Measurements from ENCODE around the gene LUC7L3.

The LUC7L3 gene

DNA sequence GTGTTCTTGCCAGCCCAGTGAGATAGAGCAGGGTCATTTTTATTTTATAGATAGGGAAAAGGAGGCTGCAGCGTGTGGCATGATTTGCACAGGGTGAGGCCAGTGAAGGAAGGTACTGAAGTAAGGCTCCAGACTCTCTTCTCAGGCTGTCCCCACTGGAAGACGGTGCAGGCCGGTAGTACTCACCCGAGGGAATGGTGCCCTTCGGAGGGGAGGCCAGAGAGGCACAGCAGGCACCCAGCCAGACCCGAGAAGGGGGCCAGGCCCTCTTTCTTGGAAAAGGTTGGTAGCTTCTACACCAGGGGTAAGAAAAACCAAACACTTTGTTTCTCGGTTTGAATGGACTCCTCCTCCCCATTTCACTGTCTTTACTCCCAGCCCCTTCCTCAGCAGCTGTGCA is 47.6 kb downstream of the LUC7L3 start:
- Histone ChIP-seq H3K4me2 (ENCODE audit: low read depth, low read length, poor library complexity, severe bottlenecking) (no peak overlapping the region), H3F3A (ENCODE audit: insufficient read depth) (no peaks in the 10 kb centered on the region), H3K27ac (ENCODE audit: low read depth, low read length) (no peak overlapping the region), H2AFZ (ENCODE audit: low read depth, low read length, severe bottlenecking) (no peak overlapping the region), H3K79me2 (ENCODE audit: insufficient read depth, low read length) (no peaks in the 10 kb centered on the region), H3K36me3 (ENCODE audit: low read length) (no peaks in the 10 kb centered on the region), H4K20me1 (ENCODE audit: low read depth, low read length) (no peaks in the 10 kb centered on the region), H3K4me3 (ENCODE audit: insufficient read depth, low read length, poor library complexity, severe bottlenecking) (no peak overlapping the region), H3K9ac (ENCODE audit: low read length) (no peak overlapping the region), H3K9me3 (ENCODE audit: insufficient read depth, low read length) (no peaks in the 10 kb centered on the region), H3K9me2 (replicated peaks; ENCODE audit: insufficient read depth, low read length) (no peaks in the 10 kb centered on the region), H3K27me3 (ENCODE audit: low read length) (no peaks in the 10 kb centered on the region)
- TF ChIP-seq, protein P1, sequence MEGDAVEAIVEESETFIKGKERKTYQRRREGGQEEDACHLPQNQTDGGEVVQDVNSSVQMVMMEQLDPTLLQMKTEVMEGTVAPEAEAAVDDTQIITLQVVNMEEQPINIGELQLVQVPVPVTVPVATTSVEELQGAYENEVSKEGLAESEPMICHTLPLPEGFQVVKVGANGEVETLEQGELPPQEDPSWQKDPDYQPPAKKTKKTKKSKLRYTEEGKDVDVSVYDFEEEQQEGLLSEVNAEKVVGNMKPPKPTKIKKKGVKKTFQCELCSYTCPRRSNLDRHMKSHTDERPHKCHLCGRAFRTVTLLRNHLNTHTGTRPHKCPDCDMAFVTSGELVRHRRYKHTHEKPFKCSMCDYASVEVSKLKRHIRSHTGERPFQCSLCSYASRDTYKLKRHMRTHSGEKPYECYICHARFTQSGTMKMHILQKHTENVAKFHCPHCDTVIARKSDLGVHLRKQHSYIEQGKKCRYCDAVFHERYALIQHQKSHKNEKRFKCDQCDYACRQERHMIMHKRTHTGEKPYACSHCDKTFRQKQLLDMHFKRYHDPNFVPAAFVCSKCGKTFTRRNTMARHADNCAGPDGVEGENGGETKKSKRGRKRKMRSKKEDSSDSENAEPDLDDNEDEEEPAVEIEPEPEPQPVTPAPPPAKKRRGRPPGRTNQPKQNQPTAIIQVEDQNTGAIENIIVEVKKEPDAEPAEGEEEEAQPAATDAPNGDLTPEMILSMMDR (IDR thresholded peaks at IDR 0.05; ENCODE audit: insufficient read depth, low read length, poor library complexity, severe bottlenecking), result no peak
- no peak for TF ChIP-seq EZH2phosphoT487 (conservative IDR thresholded peaks at IDR 0.05; ENCODE audit: low read length)

DNA sequence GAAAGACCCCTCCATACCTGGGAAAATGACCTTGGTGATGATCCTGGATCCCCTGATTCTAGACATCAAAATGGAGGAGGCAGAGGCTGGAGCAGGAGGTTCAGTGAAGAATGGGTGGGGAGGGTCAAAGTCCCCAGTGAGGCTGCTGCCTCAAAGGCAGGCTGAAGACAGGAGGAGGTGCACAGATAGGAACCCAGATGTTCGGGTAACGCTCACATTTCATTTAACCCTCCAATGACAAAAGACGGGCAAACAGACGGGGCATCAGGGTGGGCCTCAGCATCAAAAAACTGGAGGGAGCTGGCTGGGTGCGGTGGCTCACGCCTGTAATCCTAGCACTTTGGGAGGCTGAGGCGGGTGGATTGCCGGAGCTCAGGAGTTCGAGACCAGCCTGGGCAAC is 48.0 kb downstream of the LUC7L3 start, which contains the start of gene ANKRD40CL:
ANKRD40CL (minus strand) TSS at position 73 of the 400 bp plus-strand sequence. CDS start 605 bp downstream, outside the sequence.
- no peak within 1 kb of the TSS for H3K27ac ChIP-seq (ENCODE audit: low read depth, low read length)
- no peaks in the 10 kb centered on the region for H3K9me3 ChIP-seq (ENCODE audit: insufficient read depth, low read length)
- no peak within 1 kb of the TSS for H3K9ac ChIP-seq (ENCODE audit: low read length)
- H2AFZ ChIP-seq (ENCODE audit: low read depth, low read length, severe bottlenecking), result no peak within 1 kb of the TSS
- H3K9me2 ChIP-seq (replicated peaks; ENCODE audit: insufficient read depth, low read length), result no peaks in the 10 kb centered on the region
- H4K20me1 ChIP-seq (ENCODE audit: low read depth, low read length), result no peaks in the 10 kb centered on the region
- TF ChIP-seq EZH2phosphoT487 (conservative IDR thresholded peaks at IDR 0.05; ENCODE audit: low read length), result no peak
- TF ChIP-seq, protein P1 (IDR thresholded peaks at IDR 0.05; ENCODE audit: insufficient read depth, low read length, poor library complexity, severe bottlenecking), result no peak
- no peaks in the 10 kb centered on the region for H3F3A ChIP-seq (ENCODE audit: insufficient read depth)
- no peak within 1 kb of the TSS for H3K4me3 ChIP-seq (ENCODE audit: insufficient read depth, low read length, poor library complexity, severe bottlenecking)
- H3K4me2 ChIP-seq (ENCODE audit: low read depth, low read length, poor library complexity, severe bottlenecking), result no peak within 1 kb of the TSS
- H3K79me2 ChIP-seq (ENCODE audit: insufficient read depth, low read length), result no peaks in the 10 kb centered on the region
- H3K27me3 ChIP-seq (ENCODE audit: low read length), result no peaks in the 10 kb centered on the region
- no peaks in the 10 kb centered on the region for H3K36me3 ChIP-seq (ENCODE audit: low read length)

DNA sequence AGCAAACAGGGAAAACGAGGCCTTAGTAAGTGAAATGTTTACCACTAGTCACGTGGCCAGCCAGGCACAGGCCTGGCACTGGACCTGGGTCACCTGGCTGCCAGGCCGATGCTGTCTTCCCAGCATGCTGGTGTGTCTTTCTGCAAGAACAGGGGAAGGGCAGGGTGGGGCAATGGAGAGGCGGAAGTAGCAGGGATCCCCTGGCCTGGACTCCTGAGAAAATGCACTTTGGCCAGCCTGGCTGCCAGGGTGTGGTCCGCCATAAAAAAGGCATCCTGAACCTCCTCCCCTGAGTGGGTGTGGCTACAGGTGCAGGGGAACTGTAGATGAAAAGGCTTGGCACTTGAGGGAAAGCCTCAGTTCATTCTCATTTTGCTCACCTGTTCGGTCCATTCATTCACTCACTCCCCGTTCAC is 49.0 kb downstream of the LUC7L3 start:
- H3K36me3 ChIP-seq (ENCODE audit: low read length), result no peaks in the 10 kb centered on the region
- H3K79me2 ChIP-seq (ENCODE audit: insufficient read depth, low read length), result no peaks in the 10 kb centered on the region
- no peaks in the 10 kb centered on the region for H4K20me1 ChIP-seq (ENCODE audit: low read depth, low read length)
- H3K4me3 ChIP-seq (ENCODE audit: insufficient read depth, low read length, poor library complexity, severe bottlenecking), result no peak overlapping the region
- no peak for TF ChIP-seq EZH2phosphoT487 (conservative IDR thresholded peaks at IDR 0.05; ENCODE audit: low read length)
- TF ChIP-seq, protein P1 (IDR thresholded peaks at IDR 0.05; ENCODE audit: insufficient read depth, low read length, poor library complexity, severe bottlenecking), result no peak
- no peak overlapping the region for H3K27ac ChIP-seq (ENCODE audit: low read depth, low read length)
- no peaks in the 10 kb centered on the region for H3K27me3 ChIP-seq (ENCODE audit: low read length)
- no peaks in the 10 kb centered on the region for H3K9me3 ChIP-seq (ENCODE audit: insufficient read depth, low read length)
- H3K4me2 ChIP-seq (ENCODE audit: low read depth, low read length, poor library complexity, severe bottlenecking), result no peak overlapping the region
- no peak overlapping the region for H3K9ac ChIP-seq (ENCODE audit: low read length)
- H3K9me2 ChIP-seq (replicated peaks; ENCODE audit: insufficient read depth, low read length), result no peaks in the 10 kb centered on the region
- H2AFZ ChIP-seq (ENCODE audit: low read depth, low read length, severe bottlenecking), result no peak overlapping the region
- H3F3A ChIP-seq (ENCODE audit: insufficient read depth), result no peaks in the 10 kb centered on the region

Measured in SU-DHL-6 (cell line).